ENCODE data around the gene LGALSL. TPM values are rescaled to one million over a fixed set of nuclear protein-coding genes. Genes with fewer than 3 reads are reported as not detected.

LGALSL gene
- total RNA-seq, 1 donor from 2014 or later = 22.6 TPM

- H3K36me3 Mint-ChIP-seq (ENCODE audit: insufficient read depth) = no peaks in the 10 kb centered on the region
- no peak for TF ChIP-seq CTCF (IDR thresholded peaks at IDR 0.05; ENCODE audit: unreplicated experiment)
- H3K27me3 Mint-ChIP-seq = no peaks in the 10 kb centered on the region
- H3K27ac Mint-ChIP-seq = no peak overlapping the region
- H3K4me3 Mint-ChIP-seq (ENCODE audit: low read depth) = no peak overlapping the region
- H3K9me3 Mint-ChIP-seq (ENCODE audit: low read depth) = no peaks in the 10 kb centered on the region
- H3K4me1 Mint-ChIP-seq (ENCODE audit: low read depth) = peaks cover 3% of the 10 kb centered on the region
- DNase-seq (ENCODE audit: low spot score, unreplicated experiment) = no peak
These were observed 17.6 kb downstream of the LGALSL start for GRCh38 chr2:64471600-64471999.

DNA sequence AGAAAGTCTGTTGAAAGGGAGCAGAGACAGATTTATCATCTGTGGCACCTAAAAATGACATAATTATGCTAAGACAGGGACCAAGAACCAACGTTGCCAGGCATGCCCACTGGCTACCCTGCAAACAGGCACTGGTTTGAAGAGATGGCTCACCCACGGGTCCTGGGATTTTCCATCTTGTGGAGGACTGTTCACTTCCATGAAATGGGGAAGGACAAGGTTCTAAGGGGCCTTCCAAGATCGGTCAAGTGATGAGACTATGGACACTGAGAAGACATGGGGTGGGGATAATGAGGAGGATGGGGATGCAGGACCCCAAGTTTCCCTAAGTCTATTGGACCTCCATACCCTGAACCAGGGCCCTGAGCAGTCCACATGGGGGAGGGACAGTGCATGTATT is 18.9 kb downstream of the LGALSL start:
- DNase-seq (ENCODE audit: low spot score, unreplicated experiment) = no peak
- Mint-ChIP-seq H3K36me3 (ENCODE audit: insufficient read depth) (no peaks in the 10 kb centered on the region), H3K4me3 (ENCODE audit: low read depth) (no peak overlapping the region), H3K4me1 (ENCODE audit: low read depth) (no peaks in the 10 kb centered on the region), H3K27ac (no peak overlapping the region), H3K9me3 (ENCODE audit: low read depth) (no peaks in the 10 kb centered on the region), H3K27me3 (no peaks in the 10 kb centered on the region)
- no peak for TF ChIP-seq CTCF (IDR thresholded peaks at IDR 0.05; ENCODE audit: unreplicated experiment)

- no peak for DNase-seq (ENCODE audit: low spot score, unreplicated experiment)
- Mint-ChIP-seq H3K36me3 (ENCODE audit: insufficient read depth) (no peaks in the 10 kb centered on the region), H3K9me3 (ENCODE audit: low read depth) (no peaks in the 10 kb centered on the region), H3K27me3 (no peaks in the 10 kb centered on the region), H3K4me3 (ENCODE audit: low read depth) (no peak overlapping the region), H3K4me1 (ENCODE audit: low read depth) (peaks cover 2% of the 10 kb centered on the region), H3K27ac (no peak overlapping the region)
- TF ChIP-seq CTCF (IDR thresholded peaks at IDR 0.05; ENCODE audit: unreplicated experiment) = no peak
These were observed 20.2 kb downstream of the LGALSL start for GRCh38 chr2:64474121-64474571.

- H3K4me3 Mint-ChIP-seq (ENCODE audit: low read depth) = no peak overlapping the region
- H3K27ac Mint-ChIP-seq = no peak overlapping the region
- H3K36me3 Mint-ChIP-seq (ENCODE audit: insufficient read depth) = no peaks in the 10 kb centered on the region
- DNase-seq (ENCODE audit: low spot score, unreplicated experiment) = no peak
- H3K27me3 Mint-ChIP-seq = no peaks in the 10 kb centered on the region
- no peak for TF ChIP-seq CTCF (IDR thresholded peaks at IDR 0.05; ENCODE audit: unreplicated experiment)
- H3K4me1 Mint-ChIP-seq (ENCODE audit: low read depth) = peaks cover 5% of the 10 kb centered on the region
- no peaks in the 10 kb centered on the region for H3K9me3 Mint-ChIP-seq (ENCODE audit: low read depth)
These were observed 20.7 kb downstream of the LGALSL start for GRCh38 chr2:64474636-64475035.

GRCh38 chr2:64477037-64477436 is 23.1 kb downstream of the LGALSL start:
- H3K27me3 Mint-ChIP-seq = no peaks in the 10 kb centered on the region
- TF ChIP-seq CTCF (IDR thresholded peaks at IDR 0.05; ENCODE audit: unreplicated experiment) = no peak
- H3K4me1 Mint-ChIP-seq (ENCODE audit: low read depth) = peaks cover 14% of the 10 kb centered on the region
- no peak overlapping the region for H3K27ac Mint-ChIP-seq
- no peaks in the 10 kb centered on the region for H3K9me3 Mint-ChIP-seq (ENCODE audit: low read depth)
- no peak for DNase-seq (ENCODE audit: low spot score, unreplicated experiment)
- no peaks in the 10 kb centered on the region for H3K36me3 Mint-ChIP-seq (ENCODE audit: insufficient read depth)
- no peak overlapping the region for H3K4me3 Mint-ChIP-seq (ENCODE audit: low read depth)
